Measurements from ENCODE around the gene UTP14A. TPM values are rescaled to one million over a fixed set of nuclear protein-coding genes. Genes with fewer than 3 reads are reported as not detected.

UTP14A gene
- total and polyA plus RNA-seq, 2 of the 13 experiments (the other 11 are each of a cell fraction or from before 2014, with no cell fraction given), result 7.4 to 19.0 TPM

DNA sequence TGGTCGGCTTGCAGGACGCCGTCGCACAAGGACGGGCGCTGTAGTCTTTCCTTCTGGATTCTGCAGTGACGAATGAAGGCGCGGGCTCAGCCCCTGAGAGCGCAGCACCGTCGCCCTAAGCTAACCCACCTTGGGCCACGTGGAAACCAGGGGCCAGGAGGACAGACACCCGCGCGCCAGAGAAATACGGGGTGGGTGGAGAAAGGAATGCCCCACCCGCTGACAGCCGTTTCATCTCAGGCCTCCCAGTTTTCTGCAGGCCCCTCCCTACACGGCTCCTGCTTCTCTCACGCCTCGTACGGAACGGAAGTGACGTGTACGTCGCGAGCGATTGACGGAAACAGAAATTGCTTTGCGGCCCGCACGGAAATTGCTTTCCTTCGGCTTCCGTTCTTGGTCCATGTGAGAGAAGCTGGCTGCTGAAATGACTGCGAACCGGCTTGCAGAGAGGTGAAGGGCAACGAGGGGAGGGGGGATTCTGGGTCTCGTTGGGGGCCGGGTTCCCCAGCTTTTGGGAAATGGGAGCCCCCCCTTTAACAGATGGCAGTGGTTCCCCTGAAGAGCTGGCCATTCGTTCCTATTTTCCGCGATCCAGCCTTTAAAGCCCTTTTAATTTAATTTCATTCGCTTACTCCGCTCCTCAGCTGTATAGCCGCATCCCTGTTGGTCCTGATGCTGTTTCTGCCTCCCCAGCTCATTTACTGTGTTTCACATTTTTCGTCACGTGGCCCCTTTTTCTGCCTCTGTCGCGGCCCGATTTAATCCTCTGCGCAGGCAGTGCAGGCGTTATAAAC is at the start of gene UTP14A (continued):
- TF ChIP-seq MNT (IDR thresholded peaks at IDR 0.05) (no peak), ZNF343 (CRISPR knock-in tag; IDR thresholded peaks at IDR 0.05) (no peak), YEATS2 (CRISPR knock-in tag; IDR thresholded peaks at IDR 0.05; ENCODE audit: borderline replicate concordance) (peak; percentile 82; the same call in 1 of the 2 replicates), HMG20B (CRISPR knock-in tag; conservative IDR thresholded peaks at IDR 0.05) (no peak), HNRNPLL (IDR thresholded peaks at IDR 0.05; ENCODE audit: low read depth, low read length, poor library complexity, severe bottlenecking) (peak; percentile 91), TBP (CRISPR knock-in tag; IDR thresholded peaks at IDR 0.05) (no peak), ZNF33B (CRISPR knock-in tag; IDR thresholded peaks at IDR 0.05) (no peak), ZNF142 (CRISPR knock-in tag; IDR thresholded peaks at IDR 0.05) (0 out of 2 replicates have a peak, but pooled peaks have one; percentile 24), SALL2 (CRISPR knock-in tag; IDR thresholded peaks at IDR 0.05) (0 out of 2 replicates have a peak, but pooled peaks have one; percentile 43), NKX3-1 (CRISPR knock-in tag; IDR thresholded peaks at IDR 0.05) (no peak), ZNF281 (CRISPR knock-in tag; IDR thresholded peaks at IDR 0.05; ENCODE audit: borderline replicate concordance) (no peak), ZNF282 (IDR thresholded peaks at IDR 0.05; ENCODE audit: partially characterized antibody) (no peak)
- TF ChIP-seq, protein P1, sequence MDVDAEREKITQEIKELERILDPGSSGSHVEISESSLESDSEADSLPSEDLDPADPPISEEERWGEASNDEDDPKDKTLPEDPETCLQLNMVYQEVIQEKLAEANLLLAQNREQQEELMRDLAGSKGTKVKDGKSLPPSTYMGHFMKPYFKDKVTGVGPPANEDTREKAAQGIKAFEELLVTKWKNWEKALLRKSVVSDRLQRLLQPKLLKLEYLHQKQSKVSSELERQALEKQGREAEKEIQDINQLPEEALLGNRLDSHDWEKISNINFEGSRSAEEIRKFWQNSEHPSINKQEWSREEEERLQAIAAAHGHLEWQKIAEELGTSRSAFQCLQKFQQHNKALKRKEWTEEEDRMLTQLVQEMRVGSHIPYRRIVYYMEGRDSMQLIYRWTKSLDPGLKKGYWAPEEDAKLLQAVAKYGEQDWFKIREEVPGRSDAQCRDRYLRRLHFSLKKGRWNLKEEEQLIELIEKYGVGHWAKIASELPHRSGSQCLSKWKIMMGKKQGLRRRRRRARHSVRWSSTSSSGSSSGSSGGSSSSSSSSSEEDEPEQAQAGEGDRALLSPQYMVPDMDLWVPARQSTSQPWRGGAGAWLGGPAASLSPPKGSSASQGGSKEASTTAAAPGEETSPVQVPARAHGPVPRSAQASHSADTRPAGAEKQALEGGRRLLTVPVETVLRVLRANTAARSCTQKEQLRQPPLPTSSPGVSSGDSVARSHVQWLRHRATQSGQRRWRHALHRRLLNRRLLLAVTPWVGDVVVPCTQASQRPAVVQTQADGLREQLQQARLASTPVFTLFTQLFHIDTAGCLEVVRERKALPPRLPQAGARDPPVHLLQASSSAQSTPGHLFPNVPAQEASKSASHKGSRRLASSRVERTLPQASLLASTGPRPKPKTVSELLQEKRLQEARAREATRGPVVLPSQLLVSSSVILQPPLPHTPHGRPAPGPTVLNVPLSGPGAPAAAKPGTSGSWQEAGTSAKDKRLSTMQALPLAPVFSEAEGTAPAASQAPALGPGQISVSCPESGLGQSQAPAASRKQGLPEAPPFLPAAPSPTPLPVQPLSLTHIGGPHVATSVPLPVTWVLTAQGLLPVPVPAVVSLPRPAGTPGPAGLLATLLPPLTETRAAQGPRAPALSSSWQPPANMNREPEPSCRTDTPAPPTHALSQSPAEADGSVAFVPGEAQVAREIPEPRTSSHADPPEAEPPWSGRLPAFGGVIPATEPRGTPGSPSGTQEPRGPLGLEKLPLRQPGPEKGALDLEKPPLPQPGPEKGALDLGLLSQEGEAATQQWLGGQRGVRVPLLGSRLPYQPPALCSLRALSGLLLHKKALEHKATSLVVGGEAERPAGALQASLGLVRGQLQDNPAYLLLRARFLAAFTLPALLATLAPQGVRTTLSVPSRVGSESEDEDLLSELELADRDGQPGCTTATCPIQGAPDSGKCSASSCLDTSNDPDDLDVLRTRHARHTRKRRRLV (CRISPR knock-in tag; IDR thresholded peaks at IDR 0.05), result no peak

Measured in HepG2 (cell line).